Neural crest cell (in vitro differentiated cells): ENCODE measurements around the gene GALNT9. TPM values are rescaled to one million over a fixed set of nuclear protein-coding genes. Genes with fewer than 3 reads are reported as not detected.

Experiments
- DNase-seq: peaks from one replicate; pipeline ENCODE4 v3.0.0; 2021; ENCODE audit warnings: low read depth, mixed read lengths, low spot score
- H3K27ac Mint-ChIP-seq: one replicate; pipeline ENCODE4 v1.8.0; 2021; ENCODE audit warnings: mild to moderate bottlenecking, mixed read lengths; ENCODE audit not compliant: unreplicated experiment
- H3K27me3 Mint-ChIP-seq: 2 replicates; pipeline ENCODE4 v1.8.0; 2021; ENCODE audit warnings: low read depth, mild to moderate bottlenecking, mixed read lengths
- H3K36me3 Mint-ChIP-seq: 2 replicates; pipeline ENCODE4 v1.8.0; 2021; ENCODE audit warnings: low read depth, mild to moderate bottlenecking, mixed read lengths
- H3K4me1 Mint-ChIP-seq: 2 replicates; pipeline ENCODE4 v1.8.0; 2021; ENCODE audit warnings: mixed read lengths
- H3K4me3 Mint-ChIP-seq: one replicate; pipeline ENCODE4 v1.8.0; 2021; ENCODE audit warnings: mild to moderate bottlenecking, mixed read lengths
- H3K9me3 Mint-ChIP-seq: 2 replicates; pipeline ENCODE4 v1.8.0; 2021; ENCODE audit warnings: mixed read lengths
- total RNA-seq: library from RNA; stranded (reverse); gene quantifications from 2 replicates; pipeline ENCODE4 v1.2.1, GENCODE V29; 2021
- TF ChIP-seq, protein P1 (sequence below): fragments of 200-600 bp; sonication (generic); conservative IDR thresholded peaks from 2 replicates; pipeline ENCODE4 v1.5.0; 2021; ENCODE audit warnings: antibody characterized with exemption, mild to moderate bottlenecking

Gene GALNT9
- total RNA-seq, 1 donor from 2014 or later: 1.3 TPM

DNA sequence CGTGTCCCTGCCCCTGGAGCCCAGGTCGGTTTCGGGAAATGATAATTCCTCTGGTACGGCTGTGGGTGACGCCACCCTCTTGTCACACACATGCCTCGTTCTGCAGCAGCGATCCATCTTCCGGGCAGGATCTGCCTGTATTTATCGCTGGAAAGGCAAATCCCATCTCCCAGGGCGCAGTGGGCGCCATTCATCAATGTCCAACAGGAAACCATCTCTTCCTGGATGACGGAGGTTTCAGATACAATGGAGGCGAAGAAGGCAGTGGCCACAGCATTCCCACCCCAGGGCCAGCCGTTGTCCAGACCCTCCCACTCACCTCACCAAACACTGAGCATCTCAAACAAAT is 110.9 kb downstream of the GALNT9 start:
- TF ChIP-seq, protein P1, sequence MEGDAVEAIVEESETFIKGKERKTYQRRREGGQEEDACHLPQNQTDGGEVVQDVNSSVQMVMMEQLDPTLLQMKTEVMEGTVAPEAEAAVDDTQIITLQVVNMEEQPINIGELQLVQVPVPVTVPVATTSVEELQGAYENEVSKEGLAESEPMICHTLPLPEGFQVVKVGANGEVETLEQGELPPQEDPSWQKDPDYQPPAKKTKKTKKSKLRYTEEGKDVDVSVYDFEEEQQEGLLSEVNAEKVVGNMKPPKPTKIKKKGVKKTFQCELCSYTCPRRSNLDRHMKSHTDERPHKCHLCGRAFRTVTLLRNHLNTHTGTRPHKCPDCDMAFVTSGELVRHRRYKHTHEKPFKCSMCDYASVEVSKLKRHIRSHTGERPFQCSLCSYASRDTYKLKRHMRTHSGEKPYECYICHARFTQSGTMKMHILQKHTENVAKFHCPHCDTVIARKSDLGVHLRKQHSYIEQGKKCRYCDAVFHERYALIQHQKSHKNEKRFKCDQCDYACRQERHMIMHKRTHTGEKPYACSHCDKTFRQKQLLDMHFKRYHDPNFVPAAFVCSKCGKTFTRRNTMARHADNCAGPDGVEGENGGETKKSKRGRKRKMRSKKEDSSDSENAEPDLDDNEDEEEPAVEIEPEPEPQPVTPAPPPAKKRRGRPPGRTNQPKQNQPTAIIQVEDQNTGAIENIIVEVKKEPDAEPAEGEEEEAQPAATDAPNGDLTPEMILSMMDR: no peak
- Mint-ChIP-seq H3K9me3 (peaks cover 9% of the 10 kb centered on the region), H3K36me3 (no peaks in the 10 kb centered on the region), H3K27me3 (peaks cover 67% of the 10 kb centered on the region), H3K4me1 (peaks cover 5% of the 10 kb centered on the region), H3K4me3 (no peak overlapping the region), H3K27ac (no peak overlapping the region)
- DNase-seq: no peak

GRCh38 chr12:132217800-132218526 is 111.4 kb downstream of the GALNT9 start:
- no peak overlapping the region for H3K4me3 Mint-ChIP-seq
- H3K27me3 Mint-ChIP-seq: peaks cover 71% of the 10 kb centered on the region
- TF ChIP-seq, protein P1: no peak
- H3K27ac Mint-ChIP-seq: no peak overlapping the region
- no peaks in the 10 kb centered on the region for H3K36me3 Mint-ChIP-seq
- peaks cover 9% of the 10 kb centered on the region for H3K9me3 Mint-ChIP-seq
- DNase-seq: no peak
- H3K4me1 Mint-ChIP-seq: peaks cover 5% of the 10 kb centered on the region

GRCh38 chr12:132217371-132217770 is 112.0 kb downstream of the GALNT9 start:
- Mint-ChIP-seq H3K27me3 (peaks cover 70% of the 10 kb centered on the region), H3K27ac (no peak overlapping the region), H3K9me3 (peaks cover 9% of the 10 kb centered on the region), H3K36me3 (no peaks in the 10 kb centered on the region), H3K4me1 (peaks cover 4% of the 10 kb centered on the region), H3K4me3 (no peak overlapping the region)
- DNase-seq: no peak
- TF ChIP-seq, protein P1: no peak

GRCh38 chr12:132216354-132216987 is 112.9 kb downstream of the GALNT9 start:
- Mint-ChIP-seq H3K27ac (no peak overlapping the region), H3K27me3 (peaks cover 64% of the 10 kb centered on the region)

DNA sequence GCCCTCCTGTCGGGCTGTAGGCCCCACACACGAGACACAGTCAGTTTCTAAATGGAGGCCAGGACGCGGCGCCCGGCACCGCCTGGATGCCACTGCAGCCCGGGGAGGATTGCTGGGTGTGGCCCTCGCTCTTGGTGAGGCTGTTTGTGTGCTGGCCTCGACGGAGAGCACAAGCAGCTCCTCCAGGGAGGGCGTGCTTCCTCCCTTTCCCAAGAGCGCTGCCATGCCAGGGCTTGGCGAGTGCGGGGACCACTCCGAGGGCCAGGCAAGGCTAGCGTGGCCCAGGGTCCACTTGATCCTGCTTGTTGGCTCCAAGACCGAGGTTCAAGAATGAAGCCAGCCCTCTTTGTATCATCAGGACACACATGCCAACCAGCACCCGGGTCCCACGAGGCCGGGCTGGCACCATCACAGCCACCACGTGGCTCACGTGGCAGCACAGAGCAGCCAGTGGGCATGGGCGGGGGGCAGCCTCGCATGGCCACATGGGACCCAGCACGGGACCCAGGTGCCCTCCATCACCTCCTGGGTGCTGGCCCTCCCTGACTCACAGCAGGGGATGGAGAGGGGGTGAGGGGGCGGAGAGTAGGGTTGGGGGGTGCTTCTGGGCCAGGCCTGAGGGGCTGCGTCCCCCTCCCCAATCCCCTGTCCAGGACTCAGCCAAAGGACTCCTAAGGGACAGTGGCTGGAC is 113.9 kb downstream of the GALNT9 start:
- TF ChIP-seq, protein P1: no peak
- Mint-ChIP-seq H3K4me3 (no peak overlapping the region), H3K36me3 (no peaks in the 10 kb centered on the region), H3K27me3 (peaks cover 69% of the 10 kb centered on the region), H3K9me3 (peaks cover 9% of the 10 kb centered on the region), H3K4me1 (no peaks in the 10 kb centered on the region), H3K27ac (no peak overlapping the region)
- DNase-seq: no peak

More at GRCh38 chr12:132216354-132216987, 112.9 kb downstream of the GALNT9 start:
- TF ChIP-seq, protein P1: no peak
- no peaks in the 10 kb centered on the region for H3K4me1 Mint-ChIP-seq
- DNase-seq: no peak
- peaks cover 9% of the 10 kb centered on the region for H3K9me3 Mint-ChIP-seq
- no peak overlapping the region for H3K4me3 Mint-ChIP-seq
- no peaks in the 10 kb centered on the region for H3K36me3 Mint-ChIP-seq
